HG03442 (cell line): ENCODE measurements around the gene EYS.

Experiments used
- ATAC-seq: cut with Tn5 transposase; IDR thresholded peaks from one replicate; pipeline ENCODE4 v1.9.1; 2021; ENCODE audit warnings: mild to moderate bottlenecking, moderate library complexity; ENCODE audit not compliant: unreplicated experiment

EYS gene

DNA sequence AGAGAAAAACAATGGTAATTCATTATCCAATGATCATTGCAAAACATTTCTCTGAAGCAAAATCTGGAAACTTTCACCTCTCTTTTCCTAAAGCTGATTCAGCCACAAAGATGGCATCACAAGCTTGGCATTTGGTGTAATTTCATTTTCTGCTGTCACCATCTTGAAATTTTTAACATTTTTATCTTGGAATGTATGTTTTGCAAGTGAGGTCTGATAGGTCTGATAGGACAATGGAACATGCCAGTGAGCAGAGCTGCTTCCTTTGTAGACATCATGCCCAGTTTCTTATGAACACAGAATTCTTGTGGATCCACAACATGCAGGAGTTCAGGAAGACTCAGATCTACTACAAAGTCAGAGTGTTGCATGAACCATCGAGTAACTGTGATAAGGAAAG lies 969.6 kb downstream of the EYS start:
- no peak for ATAC-seq

DNA sequence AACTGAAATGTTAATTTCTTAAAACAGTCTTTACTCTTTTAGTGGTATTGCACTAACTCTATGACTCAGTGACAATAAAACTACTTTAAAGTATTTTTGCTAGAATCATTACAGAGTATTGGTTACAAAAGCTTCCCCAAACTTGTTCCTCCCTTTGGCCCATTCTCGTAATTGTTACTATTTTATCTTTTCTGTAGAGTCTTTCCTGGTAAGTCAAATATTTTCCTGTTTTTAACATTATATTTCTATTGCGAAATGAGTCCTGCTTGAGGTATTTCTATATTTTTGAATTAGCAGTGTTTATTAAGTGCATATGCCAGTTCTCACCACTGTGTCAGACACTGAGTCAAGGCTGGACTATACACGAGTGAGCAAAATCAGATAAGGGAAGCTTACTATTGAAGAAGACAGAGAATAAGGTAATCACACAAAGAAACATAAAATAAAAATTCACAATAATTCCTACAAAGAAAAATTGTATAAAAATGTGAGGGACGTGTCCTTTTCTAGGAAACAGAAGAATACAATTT lies 970.5 kb downstream of the EYS start:
- ATAC-seq: no peak

DNA sequence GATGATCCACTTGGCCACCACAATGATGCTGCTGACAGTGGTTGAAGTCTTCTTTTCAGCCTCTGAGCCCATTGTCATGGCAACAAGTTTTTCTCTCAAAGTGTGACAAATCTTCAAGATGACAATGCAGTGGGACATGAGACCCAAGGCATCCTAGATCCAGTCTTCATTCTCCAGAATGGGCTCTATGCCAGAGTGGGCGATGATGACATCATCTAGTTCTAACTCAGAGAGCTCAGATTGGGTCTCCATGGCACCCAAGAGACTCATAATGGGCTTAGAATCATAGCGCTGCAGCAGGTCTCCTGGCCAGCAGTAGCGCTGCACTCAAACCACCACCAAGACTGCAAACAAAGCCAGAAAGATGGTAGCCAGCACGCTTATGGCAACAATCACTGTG lies 973.6 kb downstream of the EYS start:
- ATAC-seq: no peak

DNA sequence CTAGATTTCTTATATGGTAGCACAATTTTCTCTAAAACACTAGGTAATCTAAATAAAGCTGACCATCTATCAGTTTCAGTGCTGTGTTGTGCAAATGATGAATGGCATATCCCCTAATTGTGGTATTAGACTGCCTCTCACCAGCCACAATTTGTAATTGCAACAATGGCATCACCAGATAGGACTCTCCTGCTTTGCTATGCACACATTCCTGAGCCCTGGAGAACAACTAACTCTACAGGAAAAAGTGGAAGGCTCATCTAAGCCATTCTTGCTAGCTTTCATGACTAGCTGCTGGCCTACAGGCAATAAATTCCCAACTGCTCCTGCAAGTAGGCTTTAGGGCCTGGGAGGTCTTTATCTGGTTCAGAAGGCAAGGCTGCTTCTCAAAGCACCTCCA lies 974.1 kb downstream of the EYS start:
- ATAC-seq: no peak

DNA sequence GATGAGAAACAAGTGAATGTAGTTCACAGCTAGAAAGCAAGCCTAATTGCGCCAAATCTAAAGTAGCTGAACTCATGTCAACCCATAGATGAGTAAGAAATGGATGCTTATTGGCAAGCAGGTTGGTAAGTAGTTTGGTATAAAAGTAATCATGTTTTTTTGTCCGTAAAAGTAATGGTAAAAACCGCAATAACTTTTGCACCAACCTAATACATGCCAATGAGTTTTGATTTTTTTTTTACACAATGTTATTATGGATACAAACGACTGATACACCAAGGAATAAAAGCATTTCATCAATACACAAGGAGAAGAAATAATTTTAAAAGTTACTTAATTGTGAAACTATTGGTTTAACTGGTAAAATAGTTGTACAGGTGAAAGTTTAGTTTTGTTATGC lies 977.5 kb downstream of the EYS start:
- ATAC-seq: no peak

DNA sequence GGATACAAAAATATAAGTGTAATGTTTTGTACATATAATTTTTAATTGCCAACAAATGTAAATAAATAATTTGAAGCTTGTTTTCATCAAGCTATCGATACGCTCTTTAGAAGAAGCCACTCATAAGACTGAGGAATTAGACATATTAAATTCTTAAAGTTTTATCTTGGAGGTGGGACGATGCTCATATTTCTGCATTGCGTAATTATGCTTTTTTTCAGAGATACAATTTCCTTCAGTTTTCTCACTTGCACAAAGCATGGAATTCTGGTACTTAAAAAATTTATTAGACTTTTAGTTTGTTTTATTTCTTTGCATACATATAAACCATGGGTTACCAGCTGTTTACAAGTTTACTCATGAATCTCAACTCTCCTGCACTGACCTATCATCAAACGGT lies 980.0 kb downstream of the EYS start:
- no peak for ATAC-seq

DNA sequence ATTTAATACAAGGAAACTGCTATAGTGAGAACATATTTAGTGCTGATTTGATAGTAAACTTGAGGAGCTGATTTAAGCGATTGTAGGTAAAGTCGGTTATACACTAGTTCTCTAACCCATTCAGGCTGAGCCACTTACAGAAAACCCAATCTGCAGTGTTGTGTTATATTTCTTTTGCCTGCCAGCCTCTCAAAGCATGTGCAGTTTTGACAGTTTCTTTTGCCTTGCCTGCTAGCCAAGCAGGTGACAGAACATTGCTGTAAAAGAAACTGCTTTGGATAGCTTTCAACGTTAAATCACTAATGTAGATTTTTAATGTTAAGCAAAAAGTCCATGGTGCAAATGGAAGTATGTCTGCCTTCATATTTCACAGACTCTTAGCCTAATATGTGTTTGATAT lies 982.9 kb downstream of the EYS start:
- ATAC-seq: no peak

DNA sequence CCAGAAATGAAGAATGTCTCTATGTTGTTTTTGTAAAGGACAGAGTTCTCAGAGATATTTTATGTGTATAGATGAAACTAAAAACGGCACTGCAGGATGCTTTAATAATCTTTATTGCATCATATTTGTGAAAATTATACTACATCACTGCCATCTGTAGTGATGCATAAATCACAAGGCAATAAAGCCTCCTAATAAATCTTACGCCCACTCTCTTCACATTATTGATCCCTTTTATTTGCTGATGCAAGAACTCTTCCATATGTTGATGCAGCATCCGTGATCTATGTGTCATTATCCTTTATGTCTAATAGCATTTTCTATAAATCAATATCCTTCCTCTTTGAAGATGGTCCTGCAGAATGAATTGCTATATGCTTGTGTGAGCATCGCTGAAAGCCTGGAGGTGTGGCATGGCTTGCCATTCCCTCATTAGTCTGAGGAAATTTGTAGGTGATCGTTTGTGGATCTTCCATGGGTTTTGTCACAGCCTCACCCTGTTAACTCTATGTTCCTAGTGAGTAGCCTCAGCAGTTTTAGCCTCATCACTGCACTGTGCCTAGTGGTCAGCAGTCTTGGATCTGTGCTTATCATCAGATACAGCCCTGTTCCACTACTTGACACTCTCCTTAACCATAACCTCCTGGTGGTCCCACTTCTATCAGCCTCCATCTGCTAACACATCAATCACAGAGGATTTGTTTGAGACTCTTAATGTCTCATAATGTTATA lies 983.5 kb downstream of the EYS start:
- ATAC-seq: no peak

DNA sequence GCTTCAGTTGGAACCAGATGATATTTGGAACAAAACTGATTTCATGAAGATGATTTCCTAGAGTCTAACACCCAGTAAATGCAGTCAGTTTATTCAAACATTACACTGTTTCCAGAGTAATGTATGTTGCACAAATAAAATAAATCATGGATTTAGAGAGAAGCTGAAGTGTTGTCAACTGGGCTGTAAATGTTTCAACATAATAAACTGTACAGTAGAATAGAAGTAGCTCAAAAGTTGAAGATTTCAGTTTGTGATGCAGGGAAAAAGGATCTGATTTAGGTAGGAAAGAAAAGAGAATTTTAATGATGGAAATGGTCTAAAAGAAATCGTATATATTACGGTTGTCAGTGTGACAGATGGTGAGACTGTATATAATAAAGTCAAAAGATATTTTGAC lies 985.2 kb downstream of the EYS start:
- no peak for ATAC-seq

DNA sequence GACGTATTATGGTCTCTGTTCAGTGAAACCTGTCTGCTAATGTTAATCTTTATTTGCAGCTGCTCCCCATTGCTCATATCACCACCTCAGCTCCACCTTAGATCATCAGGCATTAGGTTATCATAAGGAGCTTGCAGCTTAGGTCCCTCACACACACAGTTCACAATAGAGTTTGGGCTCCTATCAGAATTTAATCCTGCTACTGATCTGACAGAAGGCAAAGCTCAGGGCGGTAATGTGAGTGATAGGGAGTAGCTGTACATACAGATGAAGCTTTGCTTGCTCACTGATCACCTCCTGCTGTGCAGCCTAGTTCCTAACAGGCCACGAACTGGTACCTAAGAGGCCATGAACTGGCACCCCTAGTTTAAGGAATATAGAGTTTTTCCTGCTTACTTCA lies 989.7 kb downstream of the EYS start:
- no peak for ATAC-seq

DNA sequence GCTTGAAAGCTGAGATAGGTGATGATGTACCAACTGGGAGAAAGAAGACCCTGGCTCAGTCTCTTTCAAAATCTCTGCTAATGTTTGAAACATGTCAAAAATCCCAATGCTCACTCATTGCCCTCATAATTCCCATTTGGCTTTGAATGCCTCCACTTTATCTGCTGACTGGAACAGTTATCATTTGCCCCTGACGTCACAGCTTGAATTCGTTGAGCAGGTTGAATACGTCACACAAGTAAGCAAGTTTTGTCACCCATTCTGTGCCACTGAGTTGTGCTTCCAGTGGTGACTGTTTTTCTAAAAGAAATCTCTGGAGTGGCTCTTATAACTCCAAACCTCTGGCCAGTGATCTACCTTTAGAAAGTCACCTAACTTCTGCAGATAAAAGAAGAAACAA lies 991.4 kb downstream of the EYS start:
- no peak for ATAC-seq

DNA sequence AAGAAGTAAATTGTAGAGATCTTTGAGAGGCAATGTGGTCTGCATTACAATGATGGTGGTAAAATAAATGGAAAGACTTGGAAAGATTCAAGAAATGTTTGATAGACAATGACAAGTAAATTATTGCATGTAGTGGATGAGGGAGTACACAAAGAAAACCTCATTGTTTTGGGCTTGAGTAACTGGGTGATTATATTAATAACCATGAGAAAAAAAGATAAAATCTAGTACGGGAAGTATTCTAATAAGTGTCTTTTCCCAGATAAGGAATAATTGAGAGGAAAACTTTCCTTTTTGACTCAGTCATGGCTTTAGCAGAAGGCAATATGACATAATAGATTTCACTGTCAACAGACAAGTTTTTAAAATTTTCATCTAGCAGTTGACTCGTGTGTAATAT lies 993.0 kb downstream of the EYS start:
- no peak for ATAC-seq

DNA sequence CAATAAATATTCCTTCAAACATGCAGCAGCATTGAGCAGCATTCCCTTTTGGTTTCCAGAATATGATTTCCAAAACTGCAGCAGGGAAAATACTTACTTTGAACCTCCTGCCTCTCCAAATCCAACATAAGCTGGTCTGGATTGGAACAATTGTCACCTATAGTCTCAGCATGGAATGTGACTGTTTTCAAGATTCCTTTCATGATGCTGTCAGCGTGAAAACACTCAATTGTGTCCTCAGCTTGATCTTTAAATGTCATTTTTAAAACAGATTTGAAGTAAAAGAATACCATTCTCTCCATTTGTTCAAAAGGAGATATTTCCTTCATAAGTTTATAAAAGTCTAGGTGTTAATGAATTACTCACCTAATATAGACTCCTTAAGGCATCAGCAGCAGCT lies 993.9 kb downstream of the EYS start:
- ATAC-seq: no peak

DNA sequence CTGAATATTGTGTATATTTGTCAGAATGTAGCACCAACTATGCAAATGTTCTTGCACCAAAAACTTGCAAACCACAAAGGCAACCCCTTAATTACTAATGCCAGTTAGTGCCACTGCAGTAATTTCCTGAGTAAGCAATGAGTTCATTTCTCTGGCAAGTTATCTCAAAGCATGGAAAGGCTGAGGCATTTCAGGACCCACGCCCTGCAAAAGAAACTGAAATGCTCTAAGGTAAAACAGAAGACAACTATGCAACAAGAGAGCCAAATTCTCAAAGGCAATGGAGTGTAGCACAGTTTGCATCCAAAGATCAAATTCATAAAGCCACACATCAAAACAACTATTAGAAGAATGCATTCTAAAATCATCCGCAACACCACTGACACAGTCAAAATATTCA lies 994.4 kb downstream of the EYS start:
- ATAC-seq: no peak

DNA sequence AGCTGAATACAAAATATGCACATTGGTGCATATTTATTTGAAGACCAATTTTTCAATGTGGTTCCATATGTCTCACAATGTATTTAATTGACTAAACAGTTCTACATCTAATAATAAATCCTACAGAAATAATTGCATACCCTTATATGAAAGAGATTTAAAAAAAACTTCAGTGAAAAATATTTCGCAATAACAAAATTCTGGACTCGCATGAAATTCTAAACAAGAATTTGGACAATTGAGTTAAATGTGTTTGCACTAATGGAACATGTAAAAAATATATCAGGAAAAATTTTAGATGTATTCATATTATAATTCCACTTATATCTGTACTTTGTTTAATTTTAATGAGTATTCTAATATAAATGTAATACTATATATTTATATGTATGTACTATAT lies 1003.1 kb downstream of the EYS start:
- no peak for ATAC-seq

DNA sequence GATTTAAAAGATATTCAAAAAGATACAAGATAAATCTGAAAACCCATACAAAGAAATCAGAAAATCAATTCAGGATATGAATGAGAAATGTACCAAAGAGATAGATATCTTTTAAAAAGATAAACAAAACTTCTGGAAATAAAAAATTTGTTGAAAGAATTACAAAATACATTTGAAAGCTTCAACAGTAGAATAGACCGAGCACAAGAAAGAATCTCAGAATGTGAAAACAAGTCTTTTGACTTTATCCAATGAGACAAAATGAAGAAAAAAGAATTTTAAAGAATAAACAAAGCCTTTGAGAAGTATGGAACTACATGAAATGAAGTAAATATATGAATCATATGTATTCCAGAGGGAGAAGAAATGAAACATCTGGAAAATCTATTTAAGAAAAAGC lies 1011.0 kb downstream of the EYS start:
- no peak for ATAC-seq

DNA sequence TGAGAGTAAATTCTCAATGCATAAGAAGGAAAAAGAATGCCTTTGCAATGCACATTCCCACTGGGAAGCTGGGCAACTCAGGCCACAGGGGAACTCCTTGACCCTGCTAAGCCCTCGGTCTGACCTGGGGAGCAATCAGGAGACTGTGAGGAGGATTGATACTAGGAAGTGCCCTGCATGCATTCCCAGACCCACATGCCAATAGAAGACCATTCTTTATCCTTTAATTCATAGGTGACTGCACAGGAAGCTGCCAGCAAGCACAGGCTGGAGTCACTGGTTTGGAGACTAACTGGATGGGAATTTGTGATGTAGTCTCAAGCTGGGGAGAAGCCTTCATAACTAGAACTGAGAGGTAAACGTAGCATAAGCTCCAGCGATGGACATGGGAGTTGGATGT lies 1012.7 kb downstream of the EYS start:
- ATAC-seq: no peak

DNA sequence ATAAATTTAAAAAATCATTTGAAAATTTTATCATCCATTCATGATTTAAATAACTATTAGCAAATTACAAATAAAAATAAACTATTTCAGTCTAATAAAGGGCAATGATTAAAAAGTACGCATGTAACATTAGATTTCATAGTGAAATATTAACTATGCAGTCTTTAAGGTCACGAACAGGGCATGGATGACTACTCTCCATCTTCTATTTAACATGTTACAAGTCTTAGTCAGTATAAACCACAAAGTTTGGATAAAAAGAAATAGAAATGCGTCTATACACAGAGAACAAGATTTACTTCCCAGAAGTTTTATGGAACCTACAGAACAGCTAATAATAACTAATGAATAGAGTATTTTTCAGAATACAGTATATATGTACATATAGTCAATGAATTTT lies 1016.0 kb downstream of the EYS start:
- ATAC-seq: no peak

DNA sequence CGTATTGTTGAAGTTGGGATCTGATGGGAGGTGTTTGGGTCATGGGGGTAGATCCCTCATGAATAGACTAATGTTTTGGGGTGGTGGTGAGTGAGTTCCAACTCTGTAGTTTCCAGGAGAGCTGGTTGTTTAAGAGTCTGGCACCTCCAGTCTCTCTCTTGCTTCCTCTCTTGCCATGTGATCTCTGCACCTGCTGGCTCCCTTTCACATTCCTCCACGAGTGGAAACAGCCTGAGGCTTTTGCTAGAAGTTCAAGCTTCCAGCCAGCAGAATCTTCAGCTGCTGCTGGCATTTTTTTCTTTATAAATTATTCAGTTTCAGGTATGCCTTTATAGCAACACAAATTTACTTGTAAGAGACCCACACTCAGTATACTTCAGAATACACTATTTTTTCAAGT lies 1021.6 kb downstream of the EYS start:
- ATAC-seq: no peak

DNA sequence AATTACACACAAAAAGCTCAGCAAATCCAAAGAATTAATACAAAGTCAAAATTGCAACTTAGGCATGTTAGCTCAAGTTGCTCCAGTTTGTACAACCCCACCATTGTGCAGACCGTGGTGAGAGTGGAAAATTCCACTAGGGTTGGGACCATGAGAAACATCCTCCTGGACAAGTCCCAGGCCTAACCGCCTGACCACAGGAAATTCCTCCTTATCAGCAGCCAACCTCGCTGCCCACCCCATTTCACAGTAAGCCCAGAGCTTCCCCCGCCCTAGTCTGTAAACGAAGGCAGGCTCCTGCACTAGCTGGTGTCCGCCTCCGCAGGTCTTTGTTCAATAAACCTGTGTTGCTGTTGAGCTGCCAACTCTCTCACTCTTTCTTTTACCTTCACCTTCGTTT lies 1023.3 kb downstream of the EYS start:
- ATAC-seq: no peak

DNA sequence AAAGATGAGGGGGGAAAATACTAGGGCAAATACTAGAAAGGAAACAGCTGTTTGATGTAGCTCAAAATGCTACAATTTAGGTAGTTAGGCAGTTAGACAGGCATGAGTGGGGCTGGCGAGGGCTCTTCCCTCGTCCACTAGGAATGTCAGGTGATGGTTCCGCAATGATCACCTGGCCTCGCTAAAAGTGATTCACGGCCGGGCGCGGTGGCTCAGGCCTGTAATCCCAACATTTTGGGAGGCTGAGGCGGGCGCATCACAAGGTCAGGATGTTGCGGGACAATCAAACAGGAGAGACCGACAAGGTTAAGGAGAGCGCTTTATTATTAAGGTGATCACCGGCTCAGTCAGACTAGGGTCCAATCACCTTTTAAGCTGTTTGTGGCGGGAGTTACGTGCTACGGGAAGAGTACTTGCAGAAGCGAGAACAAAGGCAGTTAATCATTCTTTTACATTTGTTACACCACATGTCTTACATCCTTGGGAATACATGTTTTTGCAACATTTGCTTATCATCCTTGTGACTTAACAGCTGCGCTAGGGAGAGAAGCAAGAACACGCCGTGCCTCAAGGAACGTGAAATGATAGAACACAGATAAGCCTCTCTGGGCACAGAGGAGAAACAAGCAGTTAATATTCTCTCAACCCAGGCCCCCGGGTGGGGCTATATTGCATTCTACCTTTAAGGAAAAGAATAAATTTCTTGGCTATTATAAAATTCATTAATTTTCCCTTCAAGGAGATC lies 1025.4 kb downstream of the EYS start:
- ATAC-seq: no peak

DNA sequence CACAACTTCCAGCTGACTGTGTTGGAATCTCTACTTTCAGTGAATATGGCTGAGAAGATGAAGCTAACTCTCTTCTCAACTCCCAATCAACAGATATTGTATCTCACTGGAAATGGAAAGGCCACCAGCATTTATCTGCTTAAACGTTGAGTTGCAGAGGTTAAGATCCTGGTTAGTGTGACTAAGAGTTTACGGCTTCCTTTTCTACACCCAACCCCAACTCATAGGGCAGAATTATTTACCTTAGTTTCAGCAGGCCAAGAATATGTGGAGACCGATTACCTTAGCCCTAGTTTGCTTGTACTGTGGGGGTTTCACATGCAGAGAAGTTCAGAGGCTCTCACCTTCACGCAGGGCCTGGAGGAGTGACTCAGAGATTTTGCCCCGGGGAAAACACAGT lies 1026.6 kb downstream of the EYS start:
- ATAC-seq: no peak

DNA sequence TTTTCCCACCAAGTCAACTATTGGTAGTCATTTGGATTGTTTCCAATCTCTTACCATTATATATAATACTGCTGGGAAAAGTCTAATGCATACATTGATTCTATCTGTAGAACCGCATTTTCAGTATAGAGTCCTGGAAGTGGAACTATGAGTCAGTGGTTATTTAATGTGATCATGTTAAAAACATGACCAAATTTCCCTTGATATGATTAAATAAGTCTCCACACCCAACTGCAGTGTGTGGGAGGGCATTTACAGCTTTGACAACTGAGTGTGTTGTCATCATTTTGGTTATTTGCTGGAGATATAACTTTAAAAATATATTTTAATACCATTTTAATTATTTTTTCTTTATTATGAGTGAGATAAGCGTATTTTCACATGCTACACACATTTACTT lies 1027.6 kb downstream of the EYS start:
- ATAC-seq: no peak
